SK-N-MC (cell line): ENCODE measurements around the gene PLEKHG4B.
"Not testable (repeated sequence)": the region's sequence is repeated elsewhere in the genome, so short reads cannot be mapped to it uniquely, and the experiment has no call there.

ENCODE experiments used
- EZH2 ChIP-seq: fragments of 200-600 bp; sonication (generic); IDR thresholded peaks from one replicate; pipeline ENCODE4 v1.6.1; 2017; ENCODE audit warnings: antibody characterized with exemption
- FOXP2 ChIP-seq: optimal IDR thresholded peaks from 2 replicates; pipeline ENCODE3; 2011; ENCODE audit warnings: mild to moderate bottlenecking, moderate library complexity; ENCODE audit not compliant: insufficient read depth; ENCODE audit errors: extremely low read length, control extremely low read depth
- POLR2AphosphoS5 ChIP-seq: IDR thresholded peaks from 2 replicates; pipeline ENCODE4 v1.6.1; 2012; ENCODE audit warnings: mild to moderate bottlenecking, low read depth, low read length, borderline replicate concordance

- not testable (repeated sequence) for TF ChIP-seq POLR2AphosphoS5, EZH2, FOXP2
These were observed 72.8 kb downstream of the PLEKHG4B start for GRCh38 chr5:164783-165182.
